GM23338 (cell line): ENCODE results near the gene TTPAL. TPM values are rescaled to one million over a fixed set of nuclear protein-coding genes. Genes with fewer than 3 reads are reported as not detected.

ENCODE experiments used
- ATAC-seq: fragments of 200-7000 bp; cut with Tn5 transposase; 3 replicates; pipeline ENCODE4 v1.9.1; 2020
- DNase-seq: peaks from one replicate; pipeline ENCODE4 v3.0.0-alpha.2; 2015; ENCODE audit warnings: low spot score
- H2AFZ ChIP-seq: fragments of 200-600 bp; sonication (generic); 2 replicates; pipeline ENCODE4 v1.8.0; 2016; ENCODE audit warnings: antibody characterized with exemption, mild to moderate bottlenecking, moderate library complexity
- H3F3A ChIP-seq: fragments of 200-600 bp; sonication (generic); replicated peaks from 2 replicates; pipeline ENCODE4 v1.8.0; 2017; ENCODE audit warnings: antibody characterized with exemption, mixed run types, low read depth
- H3K27ac ChIP-seq: fragments of 200-600 bp; sonication (generic); 2 replicates; pipeline ENCODE4 v1.6.1; 2016; ENCODE audit warnings: low read depth
- H3K27me3 ChIP-seq: fragments of 200-600 bp; sonication (generic); 2 replicates; pipeline ENCODE4 v1.8.0; 2016; ENCODE audit warnings: mild to moderate bottlenecking, mixed run types, moderate library complexity; ENCODE audit not compliant: insufficient read depth
- H3K36me3 ChIP-seq: fragments of 200-600 bp; sonication (generic); 2 replicates; pipeline ENCODE4 v1.8.0; 2016; ENCODE audit warnings: mild to moderate bottlenecking; ENCODE audit not compliant: insufficient read depth
- H3K4me1 ChIP-seq: fragments of 200-600 bp; sonication (generic); 2 replicates; pipeline ENCODE4 v1.8.0; 2016; ENCODE audit warnings: mild to moderate bottlenecking, moderate library complexity; ENCODE audit not compliant: insufficient read depth
- H3K4me2 ChIP-seq: fragments of 200-600 bp; sonication (generic); 2 replicates; pipeline ENCODE4 v1.7.1; 2017; ENCODE audit warnings: mixed run types
- H3K4me3 ChIP-seq: fragments of 200-600 bp; sonication (generic); 2 replicates; pipeline ENCODE4 v1.6.1; 2016; ENCODE audit warnings: mixed run types
- H3K79me2 ChIP-seq: fragments of 200-600 bp; sonication (generic); replicated peaks from 2 replicates; pipeline ENCODE4 v1.8.0; 2017; ENCODE audit warnings: mild to moderate bottlenecking; ENCODE audit not compliant: insufficient read depth
- H3K9me2 ChIP-seq: fragments of 200-600 bp; sonication (generic); 2 replicates; pipeline ENCODE4 v1.8.0; 2017; ENCODE audit not compliant: insufficient read depth
- H4K20me1 ChIP-seq: fragments of 200-600 bp; sonication (generic); replicated peaks from 2 replicates; pipeline ENCODE4 v1.8.0; 2017; ENCODE audit warnings: mild to moderate bottlenecking; ENCODE audit not compliant: insufficient read depth
- H3K27ac Mint-ChIP-seq: 2 replicates; pipeline ENCODE4 v1.8.0; 2020; ENCODE audit warnings: inconsistent platforms, mild to moderate bottlenecking, moderate library complexity, mixed read lengths
- H3K27me3 Mint-ChIP-seq: 3 replicates; pipeline ENCODE4 v1.8.0; 2022; ENCODE audit warnings: low read depth, mild to moderate bottlenecking, moderate library complexity, mixed read lengths, inconsistent platforms; ENCODE audit not compliant: insufficient read depth, poor library complexity
- H3K36me3 Mint-ChIP-seq: 3 replicates; pipeline ENCODE4 v1.8.0; 2021; ENCODE audit warnings: low read depth, mild to moderate bottlenecking, inconsistent platforms, moderate library complexity, mixed read lengths
- H3K4me1 Mint-ChIP-seq: 3 replicates; pipeline ENCODE4 v1.8.0; 2020; ENCODE audit warnings: mild to moderate bottlenecking, inconsistent platforms, mixed read lengths
- H3K4me3 Mint-ChIP-seq: 3 replicates; pipeline ENCODE4 v1.8.0; 2021; ENCODE audit warnings: moderate library complexity, mild to moderate bottlenecking, inconsistent platforms, mixed read lengths
- H3K9me3 Mint-ChIP-seq: 3 replicates; pipeline ENCODE4 v1.8.0; 2020; ENCODE audit warnings: moderate library complexity, mild to moderate bottlenecking, inconsistent platforms, mixed read lengths
- CREB1 ChIP-seq: fragments of 250-450 bp; sonication (Bioruptor Pico); IDR thresholded peaks from 2 replicates; pipeline ENCODE4 v1.5.0; 2020; ENCODE audit warnings: low read depth, mild to moderate bottlenecking, moderate library complexity
- CTCF ChIP-seq, 2 experiments: fragments of 200-600 bp in 1 of 2; sonication (generic) in 1 of 2; conservative IDR thresholded peaks; 2 replicates each; pipeline versions ENCODE4 v1.5.1 to v1.6.1; 2016 to 2017; ENCODE audit warnings: antibody characterized with exemption in 2 of 2, low read depth in 2 of 2, mild to moderate bottlenecking in 2 of 2, moderate library complexity in 1 of 2
- ETS1 ChIP-seq: IDR thresholded peaks from 2 replicates; pipeline ENCODE4 v1.6.1; 2016; ENCODE audit warnings: antibody characterized with exemption
- EZH2 ChIP-seq: fragments of 200-600 bp; sonication (generic); IDR thresholded peaks from one replicate; pipeline ENCODE4 v1.8.0; 2017; ENCODE audit warnings: antibody characterized with exemption, mild to moderate bottlenecking, low read depth; ENCODE audit not compliant: unreplicated experiment
- EZH2phosphoT487 ChIP-seq: fragments of 200-600 bp; sonication (generic); IDR thresholded peaks from one replicate; pipeline ENCODE4 v1.8.1; 2018; ENCODE audit warnings: antibody characterized with exemption; ENCODE audit not compliant: unreplicated experiment
- NANOG ChIP-seq: IDR thresholded peaks from 2 replicates; pipeline ENCODE4 v1.6.1; 2016; ENCODE audit warnings: antibody characterized with exemption, borderline replicate concordance
- POLR2AphosphoS5 ChIP-seq: IDR thresholded peaks from 2 replicates; pipeline ENCODE4 v1.6.1; 2016; ENCODE audit warnings: antibody characterized with exemption, low read depth
- REST ChIP-seq: IDR thresholded peaks from one replicate; pipeline ENCODE4 v1.6.1; 2018; ENCODE audit warnings: antibody characterized with exemption; ENCODE audit not compliant: unreplicated experiment
- STAT1 ChIP-seq: IDR thresholded peaks from one replicate; pipeline ENCODE4 v1.6.1; 2016; ENCODE audit warnings: antibody characterized with exemption; ENCODE audit not compliant: unreplicated experiment
- ZNF331 ChIP-seq: fragments of 250-450 bp; sonication (Bioruptor Pico); IDR thresholded peaks from 2 replicates; pipeline ENCODE4 v1.5.0; 2020; ENCODE audit warnings: low read depth, mild to moderate bottlenecking, moderate library complexity
- ZNF462 ChIP-seq: fragments of 250-450 bp; sonication (Bioruptor Pico); IDR thresholded peaks from 2 replicates; pipeline ENCODE4 v1.5.0; 2020; ENCODE audit warnings: mild to moderate bottlenecking, moderate library complexity
- polyA plus RNA-seq: library from polyadenylated mRNA; unstranded; fragments of >200 nt; fragmentation: Nextera tagmentation; extraction: Ambion mirVana; gene quantifications from 2 replicates; pipeline ENCODE4 v1.2.1, GENCODE V29; 2016
- total RNA-seq: library from RNA; depleted of rRNA; stranded (reverse); fragments of >200 nt; shearing (Covaris generic); gene quantifications from 2 replicates; pipeline ENCODE4 v1.2.3, GENCODE V29; 2014

The TTPAL gene
- total and polyA plus RNA-seq, 2 experiments from 2014 or later: 3.7 to 10.2 TPM

- ATAC-seq (peak; percentile 97), DNase-seq (peak; percentile 95)
- Histone ChIP-seq H3K79me2 (peaks cover 46% of the 10 kb centered on the region), H2AFZ (peak within 1 kb of the TSS; percentile 72), H3K36me3 (no peaks in the 10 kb centered on the region), H3K27me3 (no peaks in the 10 kb centered on the region), H3F3A (no peaks in the 10 kb centered on the region), H3K27ac (peak within 1 kb of the TSS; percentile 88), H3K4me1 (peaks cover 42% of the 10 kb centered on the region), H3K4me2 (peak within 1 kb of the TSS; percentile 91), H3K4me3 (peak within 1 kb of the TSS; percentile 82), H3K9me2 (no peaks in the 10 kb centered on the region), H4K20me1 (peaks cover 13% of the 10 kb centered on the region)
- Mint-ChIP-seq H3K27ac (peak within 1 kb of the TSS; percentile 92), H3K9me3 (no peaks in the 10 kb centered on the region), H3K36me3 (no peaks in the 10 kb centered on the region; the same call in 2 of the 3 replicates), H3K4me3 (peak within 1 kb of the TSS; percentile 83), H3K27me3 (no peaks in the 10 kb centered on the region), H3K4me1 (peaks cover 25% of the 10 kb centered on the region)
- TF ChIP-seq ZNF462 (CRISPR knock-in tag) (no peak), ETS1 (peak; percentile 36; the same call in 1 of the 2 replicates), EZH2phosphoT487 (no peak), CTCF (conservative IDR thresholded peaks at IDR 0.05; ENCODE audit: low read depth in 2 of 2) (peak in 1 of 2 experiments; percentile 56; a peak in 3 of 4 replicates), REST (no peak), NANOG (no peak), EZH2 (no peak), POLR2AphosphoS5 (peak; percentile 86), CREB1 (CRISPR knock-in tag) (peak; percentile 89), STAT1 (no peak), ZNF331 (CRISPR knock-in tag) (no peak)
These were observed 46.1 kb downstream of the TTPAL start, which contains the start of gene SERINC3 for GRCh38 chr20:44521484-44522481. TSS of gene SERINC3 (minus strand) at chr20:44522070. CDS start at chr20:44521951, 119 bp downstream.
